HG02840 (cell line): ENCODE results near the gene GHR.
"Not testable (repeated sequence)": the region's sequence is repeated elsewhere in the genome, so short reads cannot be mapped to it uniquely, and the experiment has no call there.

Source experiments
- ATAC-seq: cut with Tn5 transposase; IDR thresholded peaks from one replicate; pipeline ENCODE4 v1.9.1; 2021; ENCODE audit warnings: mild to moderate bottlenecking, moderate library complexity, moderate number of reproducible peaks; ENCODE audit not compliant: unreplicated experiment, low FRiP score

GHR gene

DNA sequence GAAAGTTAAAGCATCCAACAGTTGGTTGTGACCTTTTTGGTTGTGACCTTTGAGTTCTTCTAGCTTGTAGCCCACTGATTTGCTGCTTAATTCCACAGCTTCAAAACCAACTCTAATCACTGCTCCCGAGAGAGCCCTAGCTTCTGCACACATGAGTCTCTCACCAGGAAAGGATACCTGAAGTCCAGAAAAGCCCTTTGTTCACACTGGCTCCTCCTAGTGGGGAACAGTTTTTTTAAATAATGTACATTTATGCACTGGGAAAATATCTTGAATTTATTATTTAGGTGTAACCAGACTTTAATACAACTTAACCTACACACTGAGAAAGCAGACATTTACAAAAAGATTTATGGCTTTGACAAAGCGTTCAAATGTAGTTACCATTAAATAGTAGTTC, 213.2 kb downstream of the GHR start:
- no peak for ATAC-seq

DNA sequence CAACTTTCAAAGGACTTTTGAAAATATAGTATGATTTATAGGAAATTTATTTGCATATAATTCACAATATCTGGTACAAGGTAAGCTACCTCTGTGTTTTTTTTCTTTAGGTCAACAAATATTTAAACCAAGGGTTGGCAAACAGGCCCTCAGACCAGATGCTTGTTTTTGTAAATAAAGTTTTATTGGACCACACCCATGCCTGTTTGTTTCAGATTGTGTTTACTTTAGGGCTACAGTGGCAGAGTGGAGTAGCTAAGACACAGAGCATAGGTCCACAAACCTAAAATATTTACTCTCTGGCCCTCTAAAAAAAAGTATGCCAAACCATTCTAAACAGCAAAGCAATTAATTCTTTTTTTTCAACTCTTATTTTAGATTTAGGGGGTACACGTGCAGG, 213.7 kb downstream of the GHR start:
- ATAC-seq: no peak

DNA sequence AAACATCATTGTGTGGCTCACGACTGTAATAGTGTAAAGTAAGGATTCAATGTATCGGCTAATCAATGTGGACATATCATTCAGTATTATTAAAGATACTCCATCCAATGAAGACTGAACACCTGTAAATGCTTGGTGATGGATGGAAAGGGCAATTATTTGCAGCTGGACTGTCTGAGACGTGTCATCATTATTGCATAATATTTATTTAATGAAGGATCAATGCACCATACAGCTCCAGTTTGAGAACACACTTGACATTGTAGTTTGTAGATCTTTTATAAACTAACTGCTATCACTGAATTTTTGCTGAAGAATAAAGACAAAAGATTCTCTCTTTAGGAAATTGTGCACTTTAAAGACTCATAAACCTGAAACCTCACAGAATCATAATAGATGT, 215.7 kb downstream of the GHR start:
- no peak for ATAC-seq

DNA sequence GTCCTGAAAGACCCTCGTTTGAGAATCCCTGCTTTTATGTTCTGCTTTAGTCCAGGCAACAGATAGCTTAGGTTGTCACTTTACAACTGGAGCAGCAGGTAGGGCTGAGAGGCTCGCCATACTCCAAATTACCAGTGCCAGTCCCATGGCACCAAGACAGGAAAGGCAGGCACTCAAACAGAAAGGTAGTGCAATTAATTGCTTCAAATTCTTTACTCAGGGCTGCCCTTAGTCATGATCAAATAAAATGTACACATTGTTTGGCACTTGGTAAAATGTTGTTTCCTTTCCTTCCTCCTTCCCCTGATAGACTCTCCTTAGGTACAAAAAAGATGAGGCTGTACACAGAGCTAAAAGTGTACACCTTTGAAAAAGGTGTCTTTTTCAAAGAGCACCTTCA, 217.6 kb downstream of the GHR start:
- no peak for ATAC-seq

DNA sequence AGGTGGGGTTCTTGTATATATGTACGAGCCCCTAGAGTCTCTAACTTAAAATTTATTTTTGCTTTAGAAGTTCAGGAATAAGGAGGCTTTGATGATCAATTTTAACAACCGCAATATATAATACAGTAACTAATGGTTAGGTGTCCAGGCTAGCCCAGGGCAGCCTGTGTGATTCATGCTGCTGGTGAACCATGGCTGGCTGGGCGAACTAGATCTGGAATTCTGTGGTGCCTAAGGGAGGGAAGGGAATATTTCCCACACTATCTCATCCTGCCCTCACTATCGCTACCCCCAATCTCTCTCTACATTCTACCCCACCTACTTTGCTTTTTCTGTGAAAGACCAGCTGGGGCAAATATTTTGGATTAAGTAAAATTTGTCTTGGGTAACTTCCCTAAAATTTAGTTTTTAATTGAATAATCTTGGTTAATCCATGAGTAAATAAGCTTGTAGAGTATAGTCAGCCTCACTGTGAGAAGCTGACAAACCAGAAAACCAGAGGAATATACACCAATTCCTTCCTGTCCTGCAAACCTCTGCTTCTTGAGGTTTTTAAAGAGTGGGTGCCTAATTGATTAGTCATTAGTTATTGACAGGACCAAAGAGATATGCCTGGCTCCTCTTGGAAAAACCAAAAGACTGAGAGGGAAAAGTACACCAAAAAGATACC, 218.2 kb downstream of the GHR start:
- no peak for ATAC-seq

DNA sequence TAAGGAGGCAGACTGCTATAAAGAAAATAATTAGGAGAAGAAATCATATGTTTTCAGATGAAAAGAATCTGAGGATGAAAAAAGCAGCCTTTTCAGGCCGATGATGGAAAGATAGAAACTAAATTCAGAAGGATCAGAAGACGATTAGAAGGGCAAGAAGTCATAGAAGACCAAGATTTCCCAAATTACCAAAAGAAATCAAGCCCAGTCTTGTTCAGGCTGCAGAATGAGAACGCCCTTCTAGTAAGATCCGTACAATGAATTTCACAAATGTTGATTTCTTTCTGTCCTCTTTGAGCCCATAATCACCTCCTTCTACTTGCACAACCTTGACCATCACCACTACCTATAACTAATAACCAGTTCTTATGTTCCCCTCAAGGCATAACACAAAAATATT, 218.8 kb downstream of the GHR start:
- ATAC-seq: no peak

DNA sequence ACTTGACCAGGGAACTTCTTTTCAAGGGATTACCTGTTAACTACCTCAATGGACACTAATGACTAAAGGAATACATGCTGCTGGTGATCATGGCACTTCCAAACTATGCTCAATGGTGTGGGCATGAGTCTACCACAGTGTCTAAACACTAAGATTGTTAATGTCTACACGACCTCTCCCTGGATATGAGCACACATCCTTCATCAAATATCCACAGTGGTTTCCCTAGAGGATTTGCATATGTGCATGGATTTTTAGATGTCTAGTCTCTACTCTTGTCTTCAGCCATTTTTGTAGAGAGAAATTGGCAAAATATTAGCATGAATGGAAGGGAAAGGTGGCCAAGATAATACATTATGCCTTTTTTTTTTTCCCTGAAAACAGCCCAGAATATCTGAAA, 220.1 kb downstream of the GHR start:
- ATAC-seq: no peak

DNA sequence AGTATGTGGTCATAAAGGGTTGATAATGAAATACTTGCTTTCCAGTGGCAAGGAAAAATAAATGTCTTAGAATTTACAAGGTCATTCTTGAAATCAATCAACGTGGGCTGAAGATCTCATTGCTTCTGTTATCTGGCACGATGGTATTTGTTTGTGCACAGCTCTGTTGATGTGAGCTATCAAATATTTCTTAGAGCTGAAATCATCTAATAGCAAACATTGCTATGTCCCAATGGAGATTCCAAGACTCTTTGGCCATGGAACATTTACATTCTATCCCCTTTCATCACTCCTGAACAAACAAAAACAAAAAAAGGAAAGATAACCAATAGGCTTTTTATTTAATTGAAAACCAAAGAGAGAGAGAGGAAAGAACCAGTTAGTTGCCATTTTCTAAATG, 221.9 kb downstream of the GHR start:
- no peak for ATAC-seq

DNA sequence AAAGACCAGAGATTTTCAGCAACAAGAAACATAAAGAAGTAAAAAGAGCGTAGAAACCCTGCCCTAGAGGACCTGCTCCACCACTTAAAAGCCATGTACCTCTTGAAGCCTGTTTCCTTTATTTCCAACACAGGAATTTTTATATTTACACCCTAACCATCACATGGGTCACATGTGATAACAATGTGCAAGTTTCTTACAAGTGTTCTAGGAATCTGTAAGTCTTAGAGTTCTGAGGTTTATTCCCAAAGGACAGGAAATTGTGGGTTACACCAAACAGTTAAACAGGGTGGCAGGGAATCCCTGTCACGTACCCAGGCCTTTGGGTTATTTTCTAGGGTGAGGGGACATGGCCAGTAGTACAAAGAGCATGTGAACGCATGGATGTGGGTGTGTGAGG, 224.8 kb downstream of the GHR start:
- ATAC-seq: no peak

DNA sequence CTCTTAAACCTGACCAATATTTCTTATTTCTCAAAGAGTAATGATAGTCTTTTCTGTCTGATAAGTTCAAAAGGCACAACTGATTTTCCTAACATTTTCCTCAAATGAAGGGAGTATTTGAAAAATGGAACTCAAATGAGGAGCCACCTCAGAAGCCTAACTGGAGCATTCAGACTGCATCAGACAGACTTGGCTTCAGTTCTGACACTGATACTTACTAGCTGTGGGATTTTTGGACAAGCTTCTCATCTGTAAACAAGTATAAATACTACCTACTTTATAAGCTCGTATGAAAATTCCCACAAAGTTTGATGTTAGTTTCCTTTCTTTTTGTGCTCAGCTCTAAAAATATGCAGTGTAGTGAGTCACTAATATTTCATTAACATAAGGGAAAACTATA, 225.7 kb downstream of the GHR start:
- ATAC-seq: no peak

DNA sequence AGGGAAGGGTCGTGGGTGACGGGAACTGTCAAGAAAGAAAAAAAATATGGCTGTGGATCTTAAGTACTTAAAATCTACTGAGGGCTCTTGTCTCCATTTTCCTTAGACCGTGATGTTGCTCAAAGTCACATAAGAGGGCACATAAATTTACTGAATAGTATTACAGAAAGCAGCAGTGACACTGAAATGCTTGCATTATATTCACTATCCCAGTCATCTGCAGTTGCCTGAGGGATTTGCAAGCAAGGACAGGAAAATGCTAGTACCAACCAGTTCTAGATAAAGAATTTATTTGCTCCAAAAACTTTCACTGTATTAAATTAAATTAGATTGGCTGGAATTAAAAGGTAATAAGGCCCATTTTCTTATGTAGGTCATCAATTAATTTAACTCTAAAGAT, 226.8 kb downstream of the GHR start:
- ATAC-seq: no peak

DNA sequence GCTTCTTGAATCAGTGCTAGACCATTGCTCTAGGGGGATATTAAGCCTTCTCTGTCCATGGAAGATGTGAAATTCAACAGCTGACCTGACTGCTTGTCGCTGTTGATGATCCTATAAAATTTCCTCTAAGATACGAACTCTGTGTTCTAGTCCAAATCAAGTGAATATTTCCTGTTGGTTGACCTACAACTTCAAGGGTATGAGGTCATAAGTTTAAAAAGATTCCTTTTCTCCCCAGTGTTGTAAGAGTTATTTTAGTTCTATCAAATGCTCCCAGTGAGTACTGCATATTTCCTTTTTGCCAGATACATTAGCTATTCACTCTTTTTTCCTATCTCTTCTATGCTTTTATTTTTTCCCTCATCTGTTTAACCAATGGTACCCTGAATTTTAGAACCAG, 230.5 kb downstream of the GHR start:
- ATAC-seq: no peak

DNA sequence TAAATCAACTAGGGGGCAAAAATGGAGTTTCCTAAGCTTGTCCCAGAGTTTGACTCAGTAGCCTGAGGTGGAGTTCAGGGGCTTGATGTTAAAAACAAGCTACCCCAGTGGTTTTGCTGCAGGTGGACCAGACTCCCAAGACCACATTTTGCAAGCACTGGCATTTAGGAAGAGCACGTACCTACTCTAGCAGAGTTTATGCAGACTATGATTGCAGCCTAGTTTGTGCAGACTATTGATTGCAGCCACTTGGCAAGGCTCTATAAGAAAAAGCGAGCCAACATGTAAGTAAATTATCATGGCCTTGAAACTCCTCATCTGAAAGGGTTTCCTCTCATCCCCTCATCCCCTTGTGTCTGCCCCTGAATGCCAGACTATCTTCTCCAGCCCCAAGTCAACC, 231.4 kb downstream of the GHR start:
- no peak for ATAC-seq

DNA sequence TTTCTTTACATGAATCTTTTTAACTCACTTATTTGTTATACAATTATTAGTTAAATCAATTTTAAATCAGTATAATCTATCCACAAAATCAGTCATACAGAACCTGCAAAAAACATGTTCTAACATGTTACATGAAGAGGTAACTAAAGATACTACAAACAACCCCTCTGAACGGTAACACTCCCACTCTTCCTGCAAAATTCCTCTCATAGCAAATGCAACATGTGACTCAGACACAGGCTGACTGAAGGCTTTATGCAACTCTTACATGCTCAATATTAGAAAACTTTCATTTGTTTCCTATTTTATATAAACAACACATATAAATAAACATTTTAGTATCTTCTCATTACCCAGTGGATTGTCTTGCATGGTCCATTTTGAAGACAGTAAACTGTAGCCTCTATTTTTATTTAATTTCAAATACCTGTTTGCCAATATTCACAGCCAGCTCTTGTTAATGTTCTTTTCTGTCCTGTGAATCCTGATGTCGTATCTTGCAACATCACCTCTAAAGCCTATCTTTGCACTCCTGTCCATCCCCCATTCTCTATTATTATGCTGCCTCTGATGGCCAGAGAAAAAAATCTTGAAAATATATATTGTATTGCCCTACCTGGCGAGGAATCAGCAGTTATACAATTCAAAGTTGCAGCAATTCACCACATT, 232.9 kb downstream of the GHR start:
- ATAC-seq: no peak

DNA sequence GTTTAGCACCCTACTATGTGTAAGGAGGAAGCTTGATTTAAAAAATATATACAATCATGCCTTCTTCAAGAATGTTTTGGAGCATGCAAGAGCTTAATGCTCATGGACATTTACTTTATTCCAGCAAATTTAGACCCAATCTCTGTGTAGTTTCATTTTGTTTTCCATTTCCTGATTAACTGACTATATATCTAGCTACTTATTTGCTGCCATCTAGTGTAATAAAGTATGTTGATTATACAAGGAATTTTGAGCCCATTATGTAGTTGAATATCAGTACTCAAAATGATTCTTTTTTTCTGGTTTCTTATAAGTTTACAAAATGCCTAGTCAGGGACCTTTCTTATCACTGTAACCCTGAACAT, 233.4 kb downstream of the GHR start:
- ATAC-seq: no peak

DNA sequence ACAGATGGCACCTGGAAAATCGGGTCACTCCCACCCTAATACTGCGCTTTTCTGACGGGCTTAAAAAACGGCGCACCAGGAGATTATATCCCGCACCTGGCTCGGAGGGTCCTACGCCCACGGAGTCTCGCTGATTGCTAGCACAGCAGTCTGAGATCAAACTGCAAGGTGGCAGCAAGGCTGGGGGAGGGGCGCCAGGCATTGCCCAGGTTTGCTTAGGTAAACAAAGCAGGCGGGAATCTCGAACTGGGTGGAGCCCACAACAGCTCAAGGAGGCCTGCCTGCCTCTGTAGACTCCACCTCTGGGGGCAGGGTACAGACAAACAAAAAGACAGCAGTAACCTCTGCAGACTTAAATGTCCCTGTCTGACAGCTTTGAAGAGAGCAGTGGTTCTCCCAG, 236.6 kb downstream of the GHR start:
- not testable (repeated sequence) for ATAC-seq

DNA sequence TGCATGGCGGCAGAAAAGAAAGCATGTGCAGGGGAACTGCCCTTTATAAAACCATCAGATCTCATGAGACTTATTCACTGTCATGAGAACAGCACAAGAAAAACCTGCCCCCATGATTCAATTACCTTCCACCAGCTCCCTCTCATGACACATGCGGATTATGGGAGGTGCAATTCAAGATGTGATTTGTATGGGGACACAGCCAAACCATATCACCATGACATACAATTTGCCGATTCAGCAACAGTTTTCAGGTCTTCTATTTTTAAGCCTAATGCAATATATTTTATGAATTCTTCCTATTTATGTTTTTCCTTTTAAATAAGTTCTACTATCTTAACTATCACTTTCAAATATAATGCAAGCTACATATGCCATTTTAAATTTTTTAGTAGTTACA, 242.6 kb downstream of the GHR start:
- no peak for ATAC-seq

DNA sequence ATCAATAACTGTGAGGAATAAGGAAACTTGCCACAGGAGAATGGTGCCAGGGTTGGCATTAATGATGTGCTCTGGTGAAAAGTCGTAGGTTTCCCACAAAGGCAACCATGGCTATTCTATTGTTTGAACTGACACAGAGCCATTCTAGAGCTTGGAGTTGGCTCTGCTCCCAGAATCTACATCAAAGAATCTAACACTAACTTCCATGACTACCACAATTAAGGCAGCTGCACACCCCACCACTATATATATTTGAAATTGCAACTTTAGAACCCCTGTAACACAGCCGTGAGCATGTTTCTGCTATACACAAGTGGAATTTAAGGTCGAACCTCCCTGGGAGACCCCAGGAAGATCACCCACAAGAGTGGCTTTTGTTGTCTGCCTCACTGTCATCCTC, 243.6 kb downstream of the GHR start:
- ATAC-seq: no peak

DNA sequence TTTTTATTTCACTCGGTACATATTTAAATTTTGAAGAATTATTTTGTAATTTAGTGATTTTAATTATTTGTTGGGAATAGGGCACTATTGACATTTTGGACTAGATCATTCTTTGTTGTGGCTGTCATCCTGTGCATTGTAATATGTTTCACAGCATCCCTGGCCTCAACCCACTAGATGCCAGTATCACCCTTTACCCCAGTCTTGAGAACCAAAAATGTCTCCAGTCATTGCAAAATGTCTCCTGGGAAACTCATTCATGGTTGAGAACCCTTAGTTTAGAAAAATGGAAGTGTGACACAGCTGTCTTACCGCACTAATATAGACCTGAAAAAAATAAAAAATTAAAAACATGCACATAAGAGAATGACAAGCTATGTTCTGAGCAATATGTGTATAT, 245.0 kb downstream of the GHR start:
- no peak for ATAC-seq

DNA sequence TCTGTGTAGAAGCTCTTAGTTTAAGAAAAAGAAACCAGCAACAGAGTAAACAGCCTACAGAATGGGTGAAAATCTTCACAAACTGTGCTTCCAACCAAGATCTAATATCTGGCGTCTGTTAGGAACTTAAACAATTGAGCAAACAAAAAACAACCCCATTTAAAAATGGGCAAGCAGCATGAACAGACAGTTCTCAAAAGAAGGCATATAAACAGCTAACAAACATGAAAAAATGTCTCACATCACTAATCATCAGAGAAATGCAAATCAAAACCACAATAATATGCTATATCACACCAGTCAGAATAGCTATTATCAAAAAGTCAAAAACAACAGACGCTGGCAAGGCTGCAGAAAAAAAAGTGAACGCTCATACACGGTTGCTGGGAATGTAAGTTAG, 249.7 kb downstream of the GHR start:
- no peak for ATAC-seq

DNA sequence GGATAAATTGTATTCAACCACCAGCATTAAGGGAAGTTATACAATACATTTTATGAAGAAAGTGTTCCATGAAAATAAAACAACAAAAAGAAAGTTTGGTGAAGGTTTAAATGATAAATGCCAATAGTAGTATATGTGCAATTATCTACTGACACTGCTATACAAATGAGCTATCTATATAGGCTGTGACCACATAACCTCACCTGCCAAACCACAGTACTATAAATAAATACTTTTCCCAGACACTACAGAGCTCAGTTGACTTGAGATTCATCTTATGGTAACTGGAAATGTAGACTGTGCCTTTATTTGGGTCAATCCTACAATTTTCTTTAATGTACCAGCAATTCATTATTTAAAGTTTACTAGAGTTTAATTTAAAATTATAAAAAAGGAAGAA, 252.4 kb downstream of the GHR start:
- ATAC-seq: no peak

DNA sequence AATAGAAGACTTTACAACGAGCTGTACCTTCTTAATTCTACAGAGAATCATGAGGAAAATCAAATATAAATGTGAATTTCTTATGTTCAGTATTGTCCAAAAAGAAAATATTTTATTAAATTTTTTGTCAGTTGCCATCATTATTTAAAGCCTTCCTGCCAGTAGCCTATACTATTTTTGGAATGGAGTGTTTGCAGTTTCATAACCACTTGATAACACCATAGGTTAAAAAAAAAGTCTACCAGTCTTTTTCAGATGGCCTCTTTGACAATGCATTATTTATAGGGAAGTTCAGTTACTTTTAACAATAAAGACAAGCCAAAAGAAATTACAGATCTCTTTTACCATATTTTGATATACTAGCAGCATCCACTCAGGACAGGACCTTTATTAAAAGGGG, 253.1 kb downstream of the GHR start:
- no peak for ATAC-seq
